SK-N-MC (cell line): ENCODE results near the gene GNG3.

ENCODE experiments used
- EZH2 ChIP-seq: fragments of 200-600 bp; sonication (generic); IDR thresholded peaks from one replicate; pipeline ENCODE4 v1.6.1; 2017; ENCODE audit warnings: antibody characterized with exemption
- POLR2AphosphoS5 ChIP-seq: IDR thresholded peaks from 2 replicates; pipeline ENCODE4 v1.6.1; 2012; ENCODE audit warnings: mild to moderate bottlenecking, low read depth, low read length, borderline replicate concordance

- TF ChIP-seq POLR2AphosphoS5 = no peak
- TF ChIP-seq EZH2 = no peak
Observed at GRCh38 chr11:62671236-62671607, 36.3 kb upstream of the GNG3 start.
